Measurements from ENCODE around the gene SETD6. TPM values are rescaled to one million over a fixed set of nuclear protein-coding genes. Genes with fewer than 3 reads are reported as not detected.

SETD6 gene
- total and polyA plus RNA-seq, 2 of the 8 experiments (the other 6 are each of a cell fraction or from before 2014, with no cell fraction given) = 25.3 to 40.5 TPM

DNA sequence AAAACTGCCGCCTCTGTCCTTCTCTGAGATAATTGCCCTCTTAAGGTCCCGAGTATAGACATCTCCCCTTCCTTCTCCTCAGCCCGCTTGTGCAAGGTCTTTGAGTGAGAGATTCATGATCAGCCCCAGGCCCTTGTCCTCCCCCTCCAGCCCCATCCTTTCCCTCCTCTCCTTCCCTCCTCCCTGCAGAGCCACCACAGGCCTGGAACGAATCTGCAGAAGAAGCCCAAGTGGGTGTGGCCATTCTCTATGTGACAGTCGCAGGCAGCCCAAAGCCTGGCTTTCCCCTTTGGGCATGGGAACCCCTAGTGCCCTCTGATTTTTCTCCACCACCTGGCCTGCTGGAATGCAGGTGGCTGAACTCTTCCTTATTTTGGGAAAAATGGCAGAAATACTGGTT lies 22.6 kb upstream of the SETD6 start:
- no peak overlapping the region for H4K8ac ChIP-seq (ENCODE audit: extremely low read depth, insufficient read depth, low read length)
- H3K9ac ChIP-seq (replicated peaks in 1 of 4; ENCODE audit: extremely low read depth in 1 of 4, low read depth in 3 of 4, low read length in 3 of 4) = no peak overlapping the region
- no peak overlapping the region for H3K56ac ChIP-seq (replicated peaks; ENCODE audit: insufficient read length, low read depth, low read length)
- no peak for FAIRE-seq
- H3K36me3 ChIP-seq (ENCODE audit: control insufficient read depth in 2 of 4, insufficient read depth in 4 of 4, low read length in 3 of 4) = no peaks in the 10 kb centered on the region
- H3K4me3 ChIP-seq (ENCODE audit: extremely low read depth in 1 of 4, insufficient read depth in 2 of 4, low read depth in 3 of 4, low read length in 4 of 4) = no peak overlapping the region
- no peak overlapping the region for H4K5ac ChIP-seq (ENCODE audit: insufficient read length, low read depth, low read length)
- POLR2A ChIA-PET (ENCODE audit: partially characterized antibody) = interaction anchor here (0.6 to 1.5 kb wide), 2 partner anchors 22 to 156 kb away, joined by 3 to 7 read pairs; no protein-coding TSS in a partner anchor
- H3K23ac ChIP-seq (ENCODE audit: insufficient read length) = no peak overlapping the region
- no peak overlapping the region for H3K27ac ChIP-seq (ENCODE audit: low read depth, low read length)
- CTCF ChIA-PET (ENCODE audit: partially characterized antibody) = interaction anchor here (0.6 to 4.2 kb wide), 9 partner anchors 14 to 231 kb away, joined by 3 to 30 read pairs (median 8); no protein-coding TSS in a partner anchor
- no peak overlapping the region for H3K18ac ChIP-seq (ENCODE audit: extremely low read depth, low read length)
- peaks cover 0 to 3% (median 0%) of the 10 kb centered on the region in 4 experiments; a peak in 2 of 7 replicates for H3K27me3 ChIP-seq (replicated peaks in 1 of 4; ENCODE audit: control insufficient read depth in 3 of 4, extremely low read depth in 1 of 4, insufficient read depth in 3 of 4, low read length in 3 of 4)
- no peaks in the 10 kb centered on the region for H3K23me2 ChIP-seq (ENCODE audit: low read depth, low read length)
- DNase-seq (ENCODE audit: low read depth in 1 of 2, low spot score in 2 of 2) = no peak
- no peaks in the 10 kb centered on the region for H3K9me3 ChIP-seq (ENCODE audit: insufficient read depth in 2 of 2, low read depth in 1 of 2, low read length in 1 of 2)
- no peak overlapping the region for H3K4ac ChIP-seq (replicated peaks; ENCODE audit: insufficient read length, low read depth, low read length)
- 74% methylated on average over 5 of the region's 5 CpGs; no CpG with 5 or more reads in 1 of the 2 experiments for WGBS, 2 experiments (ENCODE audit: extremely low coverage in 1 of 2, insufficient coverage in 1 of 2, insufficient read length in 1 of 2, insufficient replicate concordance in 2 of 2, low coverage in 1 of 2, low lambda C conversion rate in 2 of 2, missing lambda C conversion rate in 1 of 2)
- H4K91ac ChIP-seq (replicated peaks; ENCODE audit: insufficient read length, low read length) = no peak overlapping the region
- no peak overlapping the region for H2BK15ac ChIP-seq (ENCODE audit: low read length)
- H2AK5ac ChIP-seq (ENCODE audit: low read depth, low read length) = no peak overlapping the region
- no peak overlapping the region for H3K4me2 ChIP-seq (ENCODE audit: insufficient read depth in 1 of 2, low read depth in 2 of 2, low read length in 2 of 2)
- H3K79me1 ChIP-seq (ENCODE audit: low read depth, low read length) = no peaks in the 10 kb centered on the region
- H2BK12ac ChIP-seq (ENCODE audit: low read depth, low read length) = no peak overlapping the region
- H3K14ac ChIP-seq (ENCODE audit: insufficient read length) = no peak overlapping the region
- H3K4me1 ChIP-seq (replicated peaks in 1 of 4; ENCODE audit: control insufficient read depth in 3 of 4, insufficient read depth in 4 of 4, low read length in 3 of 4) = peaks cover 0 to 22% (median 12%) of the 10 kb centered on the region in 4 experiments; a peak in 6 of 7 replicates
- no peak overlapping the region for H2BK5ac ChIP-seq (ENCODE audit: low read depth, low read length)
- H2BK120ac ChIP-seq (replicated peaks; ENCODE audit: low read depth, low read length) = no peak overlapping the region
- TF ChIP-seq GTF2F1 (IDR thresholded peaks at IDR 0.05; ENCODE audit: borderline replicate concordance, low read depth, low read length) = no peak
- no peak for TF ChIP-seq TBP (IDR thresholded peaks at IDR 0.05; ENCODE audit: low read depth, low read length)
- TF ChIP-seq SP2 (IDR thresholded peaks at IDR 0.05; ENCODE audit: low read length) = no peak
- TF ChIP-seq CHD2 (IDR thresholded peaks at IDR 0.05; ENCODE audit: low read length) = no peak
- TF ChIP-seq NANOG (IDR thresholded peaks at IDR 0.05; ENCODE audit: insufficient read depth, low read depth, low read length, poor library complexity, severe bottlenecking) = no peak
- no peak overlapping the region for H2AFZ ChIP-seq (ENCODE audit: low read length)
- no peaks in the 10 kb centered on the region for H4K20me1 ChIP-seq (replicated peaks in 1 of 2; ENCODE audit: control insufficient read depth in 1 of 2, insufficient read depth in 2 of 2, low read length in 2 of 2)
- no peak overlapping the region for H2BK20ac ChIP-seq (ENCODE audit: low read length)
- no peaks in the 10 kb centered on the region for H3K79me2 ChIP-seq (ENCODE audit: control insufficient read depth in 1 of 2, insufficient read depth in 2 of 2, low read length in 2 of 2)
